Retinal pigment epithelial cell (primary cell): ENCODE data around the gene KRT39.

ENCODE experiments used
- DNase-seq: peaks from one replicate; pipeline ENCODE4 v3.0.0-alpha.2; 2010; ENCODE audit warnings: low read depth
- H3K4me3 ChIP-seq: 2 replicates; pipeline ENCODE4 v1.5.1; 2011; ENCODE audit warnings: mild to moderate bottlenecking, low read length, control low read depth, moderate library complexity
- CTCF ChIP-seq: conservative IDR thresholded peaks from 2 replicates; pipeline ENCODE4 v1.5.1; 2011; ENCODE audit warnings: low read depth, low read length, control low read depth, inconsistent platforms

KRT39 gene

DNA sequence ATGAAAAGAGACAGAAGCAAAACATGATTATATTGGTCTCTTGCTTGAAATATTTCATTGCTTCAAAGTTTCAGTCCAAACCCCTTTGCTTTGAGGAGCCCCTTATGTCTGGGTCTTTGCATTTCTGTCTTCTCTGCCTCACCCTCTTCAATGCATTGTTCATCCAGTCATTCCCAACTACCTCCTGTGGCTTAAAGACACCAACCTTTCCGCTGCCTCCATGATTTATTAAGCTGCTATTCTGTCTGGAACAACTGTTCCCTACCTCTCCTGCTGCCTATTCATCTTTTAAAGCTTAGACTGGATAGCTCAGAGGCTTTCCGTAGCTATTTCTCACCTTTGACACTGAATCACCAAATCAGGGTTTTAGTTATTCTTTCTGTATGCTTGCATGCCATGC lies 30.6 kb upstream of the KRT39 start:
- no peak overlapping the region for H3K4me3 ChIP-seq
- TF ChIP-seq CTCF = no peak
- no peak for DNase-seq

- no peak for DNase-seq
- H3K4me3 ChIP-seq = no peak overlapping the region
- TF ChIP-seq CTCF = no peak
These were observed 30.1 kb upstream of the KRT39 start for GRCh38 chr17:40996829-40997228.

GRCh38 chr17:40995116-40995515 lies 28.4 kb upstream of the KRT39 start:
- no peak overlapping the region for H3K4me3 ChIP-seq
- no peak for DNase-seq
- TF ChIP-seq CTCF = no peak

GRCh38 chr17:40993839-40994238 lies 27.1 kb upstream of the KRT39 start, which contains the start of gene KRTAP3-3:
TSS of gene KRTAP3-3 (minus strand) at chr17:40994164. CDS start at chr17:40994097, 67 bp downstream.
- TF ChIP-seq CTCF = no peak
- H3K4me3 ChIP-seq = no peak within 1 kb of the TSS

DNA sequence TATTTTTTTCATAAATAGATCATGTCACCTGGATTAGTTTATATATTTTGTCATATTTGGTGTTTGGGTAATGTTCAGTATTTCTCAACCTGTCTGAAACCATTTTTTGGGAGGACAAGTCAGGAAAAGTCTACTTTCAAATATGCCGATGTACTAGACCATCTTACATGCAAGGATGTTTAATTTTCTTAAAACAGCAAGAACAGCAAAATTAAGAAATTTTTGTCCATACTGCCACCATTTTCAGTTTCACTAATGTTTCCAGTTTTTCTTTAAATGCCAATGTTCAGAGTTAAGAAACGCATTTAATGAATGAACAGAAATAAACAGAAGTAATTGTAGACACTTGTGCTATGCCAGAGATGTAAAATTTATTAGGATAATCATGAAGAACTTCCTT lies 26.3 kb upstream of the KRT39 start:
- DNase-seq = no peak
- TF ChIP-seq CTCF = no peak
- H3K4me3 ChIP-seq = no peak overlapping the region

More at GRCh38 chr17:40993839-40994238, 27.1 kb upstream of the KRT39 start, which contains the start of gene KRTAP3-3:
- no peak for DNase-seq

GRCh38 chr17:40992666-40993065 lies 25.9 kb upstream of the KRT39 start:
- TF ChIP-seq CTCF = no peak
- no peak for DNase-seq
- H3K4me3 ChIP-seq = no peak overlapping the region

DNA sequence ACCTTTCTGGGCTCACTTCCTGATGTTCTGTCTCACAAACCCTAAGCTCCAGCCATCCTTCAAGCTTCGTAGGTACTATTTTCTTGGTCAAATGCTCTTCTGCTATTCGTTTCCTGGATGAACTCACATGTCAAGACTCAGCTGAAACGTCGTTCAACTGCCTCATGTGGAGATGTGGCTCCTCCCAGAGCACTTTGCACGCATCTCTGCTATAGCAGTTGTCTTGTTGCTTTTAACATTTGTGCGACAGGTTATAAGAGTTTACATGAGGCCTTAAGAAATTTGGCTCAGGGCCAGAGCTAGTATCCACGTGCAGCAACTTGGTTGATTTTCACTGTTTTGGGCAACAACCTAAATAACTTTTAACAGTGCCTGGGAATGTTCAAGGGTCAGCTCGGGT lies 20.2 kb upstream of the KRT39 start:
- H3K4me3 ChIP-seq = no peak overlapping the region
- DNase-seq = no peak
- no peak for TF ChIP-seq CTCF
